Adipocyte (in vitro differentiated cells): ENCODE measurements around the gene HRG.

Experiments used
- DNase-seq: peaks from one replicate; pipeline ENCODE4 v3.0.0-alpha.2; 2015; ENCODE audit warnings: low read depth
- H3K27me3 ChIP-seq: replicated peaks from 2 replicates; pipeline ENCODE4 v1.7.0; 2013; ENCODE audit warnings: mild to moderate bottlenecking, low read length, moderate library complexity; ENCODE audit not compliant: control insufficient read depth, insufficient read depth
- H3K36me3 ChIP-seq: 2 replicates; pipeline ENCODE4 v1.7.0; 2013; ENCODE audit warnings: low read length, mild to moderate bottlenecking, moderate library complexity; ENCODE audit not compliant: control insufficient read depth, insufficient read depth, severe bottlenecking
- H3K4me1 ChIP-seq: 2 replicates; pipeline ENCODE4 v1.7.0; 2013; ENCODE audit warnings: mild to moderate bottlenecking, low read length, moderate library complexity; ENCODE audit not compliant: control insufficient read depth, insufficient read depth
- H3K4me3 ChIP-seq: 2 replicates; pipeline ENCODE4 v1.7.0; 2013; ENCODE audit warnings: mild to moderate bottlenecking, low read length, moderate library complexity
- H3K9ac ChIP-seq: 2 replicates; pipeline ENCODE4 v1.7.0; 2013; ENCODE audit warnings: mild to moderate bottlenecking, low read length, moderate library complexity
- H3K9me3 ChIP-seq: 2 replicates; pipeline ENCODE4 v1.7.0; 2013; ENCODE audit warnings: mild to moderate bottlenecking, low read length, moderate library complexity; ENCODE audit not compliant: control insufficient read depth

The HRG gene

DNA sequence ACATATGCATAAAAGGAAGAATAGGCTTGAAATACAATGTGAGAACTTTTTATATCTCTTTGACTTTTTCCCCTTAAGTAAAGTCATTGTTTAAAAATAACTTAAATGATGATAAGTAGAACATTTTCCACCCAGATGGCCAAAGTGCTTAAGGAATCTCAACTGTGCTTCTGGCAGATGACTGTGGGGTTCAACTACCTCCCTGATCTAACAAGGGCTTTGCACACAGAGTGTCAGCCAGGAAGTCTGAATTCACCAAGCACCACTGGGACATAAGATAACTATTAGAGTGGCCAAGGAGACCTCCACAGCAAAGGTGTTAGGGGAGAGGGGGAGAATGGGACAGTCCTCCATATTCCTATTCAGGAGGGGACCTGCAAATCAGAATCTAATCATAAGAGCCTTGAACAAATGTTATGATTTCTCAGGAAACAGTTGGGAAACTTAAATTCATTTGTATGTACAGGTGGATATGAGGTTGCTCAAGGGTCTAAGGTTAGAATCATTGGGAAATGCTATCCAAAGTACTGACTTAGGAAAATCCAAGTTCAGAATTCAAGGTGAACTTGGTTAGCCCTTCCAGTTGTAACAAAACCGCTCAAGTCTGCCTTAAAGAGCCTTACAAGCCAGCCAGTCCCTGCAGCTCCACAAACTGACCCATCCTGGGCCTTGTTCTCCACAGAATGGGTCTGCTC is 25.9 kb upstream of the HRG start, which contains the start of gene FETUB:
Gene FETUB (plus strand): TSS at position 622 of the 695 bp plus-strand sequence. CDS start 62 bp downstream, at position 684.
- peaks cover 57% of the 10 kb centered on the region for H3K27me3 ChIP-seq
- peaks cover 9% of the 10 kb centered on the region for H3K4me1 ChIP-seq
- H3K9me3 ChIP-seq, result no peaks in the 10 kb centered on the region
- H3K36me3 ChIP-seq, result no peaks in the 10 kb centered on the region
- DNase-seq, result no peak
- H3K4me3 ChIP-seq, result no peak within 1 kb of the TSS
- no peak within 1 kb of the TSS for H3K9ac ChIP-seq

DNA sequence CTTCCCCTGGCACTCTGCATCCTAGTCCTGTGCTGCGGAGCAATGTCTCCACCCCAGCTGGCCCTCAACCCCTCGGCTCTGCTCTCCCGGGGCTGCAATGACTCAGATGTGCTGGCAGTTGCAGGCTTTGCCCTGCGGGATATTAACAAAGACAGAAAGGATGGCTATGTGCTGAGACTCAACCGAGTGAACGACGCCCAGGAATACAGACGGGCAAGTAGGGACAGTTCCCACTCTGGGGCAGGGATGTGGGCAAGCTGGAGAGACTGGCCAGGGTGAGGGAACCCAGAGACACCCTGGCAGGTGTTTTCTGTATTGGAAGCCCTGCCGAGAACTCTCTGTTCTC is 25.4 kb upstream of the HRG start:
- H3K4me3 ChIP-seq, result no peak overlapping the region
- peaks cover 57% of the 10 kb centered on the region for H3K27me3 ChIP-seq
- no peaks in the 10 kb centered on the region for H3K36me3 ChIP-seq
- no peak for DNase-seq
- no peaks in the 10 kb centered on the region for H3K9me3 ChIP-seq
- H3K9ac ChIP-seq, result no peak overlapping the region
- peaks cover 9% of the 10 kb centered on the region for H3K4me1 ChIP-seq

DNA sequence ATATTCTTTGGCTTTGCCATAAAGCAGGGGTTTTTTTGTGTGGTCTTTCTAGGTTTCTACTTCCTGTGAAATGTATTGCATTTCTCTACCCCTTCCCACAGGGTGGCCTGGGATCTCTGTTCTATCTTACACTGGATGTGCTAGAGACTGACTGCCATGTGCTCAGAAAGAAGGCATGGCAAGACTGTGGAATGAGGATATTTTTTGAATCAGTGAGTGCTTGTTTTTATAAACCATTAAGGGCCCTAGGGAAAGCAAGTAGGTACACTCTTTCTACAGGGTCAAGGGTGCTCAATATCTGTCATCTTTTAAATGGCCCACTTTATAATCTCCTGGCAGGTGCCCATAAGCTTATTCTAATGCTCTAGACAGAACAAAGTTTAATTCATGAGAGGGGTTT is 24.9 kb upstream of the HRG start:
- Histone ChIP-seq H3K4me1 (peaks cover 9% of the 10 kb centered on the region), H3K36me3 (no peaks in the 10 kb centered on the region), H3K9ac (no peak overlapping the region), H3K27me3 (peaks cover 55% of the 10 kb centered on the region), H3K4me3 (no peak overlapping the region), H3K9me3 (no peaks in the 10 kb centered on the region)
- DNase-seq, result no peak

GRCh38 chr3:186642014-186642413 is 23.8 kb upstream of the HRG start:
- Histone ChIP-seq H3K27me3 (peaks cover 44% of the 10 kb centered on the region), H3K4me1 (peaks cover 9% of the 10 kb centered on the region), H3K36me3 (no peaks in the 10 kb centered on the region), H3K4me3 (no peak overlapping the region), H3K9ac (no peak overlapping the region), H3K9me3 (no peaks in the 10 kb centered on the region)
- no peak for DNase-seq

DNA sequence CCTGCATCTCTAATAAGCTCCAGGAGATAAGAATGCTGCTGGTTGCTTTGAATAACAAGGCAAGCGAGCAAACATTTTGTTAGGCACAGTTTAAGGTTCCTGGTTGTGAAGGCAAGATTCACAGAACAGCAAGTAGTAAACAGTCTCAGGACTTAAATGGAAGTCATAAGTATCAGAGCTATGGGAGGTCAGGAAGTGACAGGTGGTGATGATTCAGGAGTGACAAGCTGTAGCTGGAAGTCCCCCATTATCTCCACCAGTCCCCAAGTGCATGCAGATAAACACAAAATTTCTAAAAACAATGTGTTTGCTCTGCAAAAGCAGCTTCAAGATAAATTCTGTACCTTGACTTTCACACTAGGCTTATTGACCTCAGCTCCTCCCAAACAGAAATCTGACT is 22.3 kb upstream of the HRG start:
- Histone ChIP-seq H3K27me3 (peaks cover 35% of the 10 kb centered on the region), H3K4me3 (no peak overlapping the region), H3K36me3 (no peaks in the 10 kb centered on the region), H3K9me3 (no peaks in the 10 kb centered on the region), H3K4me1 (peaks cover 9% of the 10 kb centered on the region), H3K9ac (no peak overlapping the region)
- no peak for DNase-seq

GRCh38 chr3:186644683-186645082 is 21.1 kb upstream of the HRG start:
- no peak for DNase-seq
- Histone ChIP-seq H3K4me1 (peaks cover 9% of the 10 kb centered on the region), H3K9me3 (no peaks in the 10 kb centered on the region), H3K27me3 (peaks cover 30% of the 10 kb centered on the region), H3K4me3 (no peak overlapping the region), H3K9ac (no peak overlapping the region), H3K36me3 (no peaks in the 10 kb centered on the region)

DNA sequence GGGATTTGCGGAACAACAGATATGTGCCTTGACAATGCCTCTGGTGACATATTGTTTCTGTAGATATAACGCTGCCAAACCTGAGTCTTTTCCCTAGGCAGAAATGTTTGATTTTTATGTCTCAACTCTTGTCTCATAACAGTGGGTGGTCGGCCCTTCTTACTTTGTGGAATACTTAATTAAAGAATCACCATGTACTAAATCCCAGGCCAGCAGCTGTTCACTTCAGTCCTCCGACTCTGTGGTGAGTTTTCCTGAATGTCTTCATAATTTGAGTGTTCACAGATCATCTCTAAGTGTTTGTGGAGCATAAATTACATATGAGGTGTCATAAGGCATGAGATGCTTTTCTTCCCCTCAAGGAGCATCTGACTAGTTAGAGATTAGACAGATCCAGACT is 19.7 kb upstream of the HRG start:
- H3K9me3 ChIP-seq, result no peaks in the 10 kb centered on the region
- no peak for DNase-seq
- H3K4me1 ChIP-seq, result no peaks in the 10 kb centered on the region
- H3K9ac ChIP-seq, result no peak overlapping the region
- H3K27me3 ChIP-seq, result peaks cover 26% of the 10 kb centered on the region
- no peaks in the 10 kb centered on the region for H3K36me3 ChIP-seq
- no peak overlapping the region for H3K4me3 ChIP-seq

GRCh38 chr3:186646841-186647240 is 19.0 kb upstream of the HRG start:
- H3K27me3 ChIP-seq, result peaks cover 25% of the 10 kb centered on the region
- no peak overlapping the region for H3K4me3 ChIP-seq
- no peaks in the 10 kb centered on the region for H3K9me3 ChIP-seq
- no peaks in the 10 kb centered on the region for H3K4me1 ChIP-seq
- no peaks in the 10 kb centered on the region for H3K36me3 ChIP-seq
- no peak overlapping the region for H3K9ac ChIP-seq
- no peak for DNase-seq

DNA sequence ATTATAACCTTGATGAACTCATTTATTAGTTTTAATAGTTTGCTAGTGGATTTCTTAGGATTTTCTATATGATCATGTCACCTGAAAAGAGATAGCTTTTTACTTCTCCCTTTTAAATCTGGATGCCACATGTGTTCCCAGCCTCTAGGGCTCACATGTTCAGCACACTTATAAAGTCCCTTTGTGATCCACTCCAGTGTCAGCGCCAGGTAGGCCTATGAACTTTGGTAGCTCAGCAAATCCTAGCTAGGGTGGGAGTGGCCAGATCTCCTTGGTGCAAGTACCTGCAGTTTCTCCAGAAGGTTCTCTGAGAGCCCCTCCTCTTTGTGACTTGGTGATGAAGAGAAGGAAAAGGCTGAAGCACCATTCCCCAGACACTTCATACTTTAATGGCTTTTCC is 17.0 kb upstream of the HRG start:
- Histone ChIP-seq H3K27me3 (peaks cover 21% of the 10 kb centered on the region), H3K4me1 (no peaks in the 10 kb centered on the region), H3K9ac (no peak overlapping the region), H3K36me3 (no peaks in the 10 kb centered on the region), H3K9me3 (no peaks in the 10 kb centered on the region), H3K4me3 (no peak overlapping the region)
- DNase-seq, result no peak

- Histone ChIP-seq H3K9me3 (no peaks in the 10 kb centered on the region), H3K9ac (no peak overlapping the region), H3K4me1 (no peaks in the 10 kb centered on the region), H3K4me3 (no peak overlapping the region), H3K27me3 (peaks cover 18% of the 10 kb centered on the region), H3K36me3 (no peaks in the 10 kb centered on the region)
- DNase-seq, result no peak
These were observed 14.1 kb upstream of the HRG start for GRCh38 chr3:186651678-186652215.

DNA sequence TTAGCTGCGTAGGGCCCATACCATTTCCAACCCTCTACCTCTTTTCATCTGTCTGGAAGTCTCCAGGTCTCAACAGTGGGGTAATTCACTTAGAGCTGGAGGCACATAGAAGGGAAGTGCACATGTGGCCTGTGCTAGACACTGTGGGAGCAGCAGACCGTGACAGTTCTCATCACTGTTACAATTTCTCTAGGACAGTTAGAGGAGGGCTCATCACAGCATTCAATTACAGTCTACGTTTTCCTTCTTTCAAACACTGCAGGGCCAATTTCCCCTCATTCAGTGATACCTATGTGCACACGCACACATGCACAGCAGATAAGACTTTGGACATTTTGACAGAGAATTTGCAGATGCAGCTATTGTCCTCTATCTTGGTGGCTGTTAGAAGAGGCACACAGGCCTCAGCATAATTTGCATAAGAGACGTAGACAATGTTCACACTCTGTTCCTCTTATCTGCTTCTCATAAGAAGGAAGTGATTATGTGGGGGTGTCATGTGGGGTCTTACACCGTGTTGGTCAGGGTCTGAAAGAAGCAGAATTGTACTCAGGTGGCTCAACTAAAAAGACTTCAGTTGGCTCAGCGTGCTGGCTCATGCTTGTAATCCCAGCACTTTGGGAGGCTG is 12.6 kb upstream of the HRG start:
- Histone ChIP-seq H3K4me1 (no peaks in the 10 kb centered on the region), H3K36me3 (no peaks in the 10 kb centered on the region), H3K9ac (no peak overlapping the region), H3K4me3 (no peak overlapping the region), H3K9me3 (no peaks in the 10 kb centered on the region), H3K27me3 (peaks cover 18% of the 10 kb centered on the region)
- DNase-seq, result no peak
